GM06990 (cell line): Measurements from ENCODE around the gene COLEC12.
"Not testable (repeated sequence)": the region's sequence is repeated elsewhere in the genome, so short reads cannot be mapped to it uniquely, and the experiment has no call there.

Experiments used
- DNase-seq: peaks from one replicate; pipeline ENCODE4 v3.0.0-alpha.2; 2011; ENCODE audit not compliant: insufficient read length; ENCODE audit errors: extremely low read depth
- H3K27me3 ChIP-seq: replicated peaks from 2 replicates; pipeline ENCODE4 v1.6.0; 2011; ENCODE audit warnings: low read length; ENCODE audit not compliant: control insufficient read depth, insufficient read depth
- H3K36me3 ChIP-seq: 2 replicates; pipeline ENCODE4 v1.5.1; 2011; ENCODE audit warnings: low read length; ENCODE audit not compliant: control insufficient read depth, insufficient read depth
- H3K4me3 ChIP-seq: replicated peaks from 2 replicates; pipeline ENCODE4 v1.5.1; 2011; ENCODE audit warnings: low read depth, mild to moderate bottlenecking, control low read depth, low read length
- CTCF ChIP-seq: IDR thresholded peaks from 2 replicates; pipeline ENCODE4 v1.5.1; 2011; ENCODE audit warnings: low read length, control low read depth, mild to moderate bottlenecking, inconsistent platforms; ENCODE audit not compliant: insufficient read depth, poor library complexity, severe bottlenecking

Gene COLEC12

GRCh38 chr18:410047-410455 is 90.5 kb downstream of the COLEC12 start:
- no peak for DNase-seq
- Histone ChIP-seq H3K36me3 (no peaks in the 10 kb centered on the region), H3K4me3 (no peak overlapping the region), H3K27me3 (no peaks in the 10 kb centered on the region)
- no peak for TF ChIP-seq CTCF

GRCh38 chr18:408367-408766 is 92.1 kb downstream of the COLEC12 start:
- TF ChIP-seq CTCF: no peak
- Histone ChIP-seq H3K36me3 (no peaks in the 10 kb centered on the region), H3K27me3 (no peaks in the 10 kb centered on the region), H3K4me3 (no peak overlapping the region)
- no peak for DNase-seq

- no peak overlapping the region for H3K4me3 ChIP-seq
- H3K36me3 ChIP-seq: no peaks in the 10 kb centered on the region
- H3K27me3 ChIP-seq: no peaks in the 10 kb centered on the region
- DNase-seq: no peak
- no peak for TF ChIP-seq CTCF
Measured at GRCh38 chr18:407626-408224, 92.8 kb downstream of the COLEC12 start.

GRCh38 chr18:407191-407590 is 93.3 kb downstream of the COLEC12 start:
- no peak for DNase-seq
- TF ChIP-seq CTCF: no peak
- Histone ChIP-seq H3K27me3 (no peaks in the 10 kb centered on the region), H3K36me3 (no peaks in the 10 kb centered on the region), H3K4me3 (no peak overlapping the region)

- no peaks in the 10 kb centered on the region for H3K36me3 ChIP-seq
- no peak for DNase-seq
- no peaks in the 10 kb centered on the region for H3K27me3 ChIP-seq
Measured at GRCh38 chr18:406677-407076, 93.8 kb downstream of the COLEC12 start.

GRCh38 chr18:405006-405405 is 95.5 kb downstream of the COLEC12 start:
- not testable (repeated sequence) for H3K27me3 ChIP-seq, H3K4me3 ChIP-seq, H3K36me3 ChIP-seq, DNase-seq

More at GRCh38 chr18:406677-407076, 93.8 kb downstream of the COLEC12 start:
- no peak overlapping the region for H3K4me3 ChIP-seq
- TF ChIP-seq CTCF: no peak
